Activated naive CD8-positive, alpha-beta T cell (primary cell): ENCODE data around the gene MAPK8IP1.

Experiments used
- H3K27ac Mint-ChIP-seq: one replicate; pipeline ENCODE4 v1.8.0; 2021; ENCODE audit warnings: mixed read lengths
- H3K27me3 Mint-ChIP-seq: one replicate; pipeline ENCODE4 v1.8.0; 2021; ENCODE audit warnings: mixed read lengths
- H3K36me3 Mint-ChIP-seq: one replicate; pipeline ENCODE4 v1.8.0; 2021; ENCODE audit warnings: mixed read lengths
- H3K4me1 Mint-ChIP-seq: one replicate; pipeline ENCODE4 v1.8.0; 2021; ENCODE audit warnings: low read depth, mixed read lengths
- H3K4me3 Mint-ChIP-seq: one replicate; pipeline ENCODE4 v1.8.0; 2021; ENCODE audit warnings: mild to moderate bottlenecking, mixed read lengths
- H3K9me3 Mint-ChIP-seq: one replicate; pipeline ENCODE4 v1.8.0; 2021; ENCODE audit warnings: low read depth, mixed read lengths

MAPK8IP1 gene

GRCh38 chr11:45853332-45854219, 31.9 kb upstream of the MAPK8IP1 start:
- Mint-ChIP-seq H3K27ac (no peak overlapping the region), H3K9me3 (no peaks in the 10 kb centered on the region), H3K4me1 (peaks cover 36% of the 10 kb centered on the region), H3K36me3 (peaks cover 8% of the 10 kb centered on the region), H3K4me3 (no peak overlapping the region), H3K27me3 (no peaks in the 10 kb centered on the region)

- Mint-ChIP-seq H3K4me3 (no peak overlapping the region), H3K36me3 (peaks cover 10% of the 10 kb centered on the region), H3K4me1 (peaks cover 25% of the 10 kb centered on the region), H3K27me3 (no peaks in the 10 kb centered on the region), H3K9me3 (no peaks in the 10 kb centered on the region), H3K27ac (no peak overlapping the region)
These were observed 30.1 kb upstream of the MAPK8IP1 start for GRCh38 chr11:45855308-45855707.

GRCh38 chr11:45856044-45856468, 29.4 kb upstream of the MAPK8IP1 start:
- H3K4me3 Mint-ChIP-seq, result no peak overlapping the region
- H3K27ac Mint-ChIP-seq, result no peak overlapping the region
- H3K9me3 Mint-ChIP-seq, result no peaks in the 10 kb centered on the region
- peaks cover 17% of the 10 kb centered on the region for H3K4me1 Mint-ChIP-seq
- H3K27me3 Mint-ChIP-seq, result no peaks in the 10 kb centered on the region
- peaks cover 10% of the 10 kb centered on the region for H3K36me3 Mint-ChIP-seq

- no peaks in the 10 kb centered on the region for H3K9me3 Mint-ChIP-seq
- peaks cover 10% of the 10 kb centered on the region for H3K36me3 Mint-ChIP-seq
- no peak overlapping the region for H3K4me3 Mint-ChIP-seq
- H3K27ac Mint-ChIP-seq, result no peak overlapping the region
- H3K4me1 Mint-ChIP-seq, result peaks cover 4% of the 10 kb centered on the region
- no peaks in the 10 kb centered on the region for H3K27me3 Mint-ChIP-seq
These were observed 27.4 kb upstream of the MAPK8IP1 start for GRCh38 chr11:45857961-45858474.

- Mint-ChIP-seq H3K4me1 (peaks cover 2% of the 10 kb centered on the region), H3K27ac (no peak overlapping the region), H3K36me3 (peaks cover 10% of the 10 kb centered on the region), H3K9me3 (no peaks in the 10 kb centered on the region), H3K27me3 (no peaks in the 10 kb centered on the region), H3K4me3 (no peak overlapping the region)
These were observed 26.6 kb upstream of the MAPK8IP1 start for GRCh38 chr11:45858751-45859398.

GRCh38 chr11:45859661-45860140, 25.8 kb upstream of the MAPK8IP1 start:
- Mint-ChIP-seq H3K9me3 (no peaks in the 10 kb centered on the region), H3K4me1 (peaks cover 2% of the 10 kb centered on the region), H3K36me3 (peaks cover 10% of the 10 kb centered on the region), H3K27ac (no peak overlapping the region), H3K4me3 (no peak overlapping the region), H3K27me3 (no peaks in the 10 kb centered on the region)

GRCh38 chr11:45860348-45860747, 25.1 kb upstream of the MAPK8IP1 start:
- Mint-ChIP-seq H3K4me1 (peaks cover 2% of the 10 kb centered on the region), H3K4me3 (no peak overlapping the region), H3K27me3 (no peaks in the 10 kb centered on the region), H3K27ac (no peak overlapping the region), H3K36me3 (peaks cover 10% of the 10 kb centered on the region), H3K9me3 (no peaks in the 10 kb centered on the region)

- H3K27ac Mint-ChIP-seq, result no peak overlapping the region
These were observed 24.5 kb upstream of the MAPK8IP1 start for GRCh38 chr11:45860764-45861510.

GRCh38 chr11:45864041-45864440, 21.4 kb upstream of the MAPK8IP1 start:
- no peaks in the 10 kb centered on the region for H3K27me3 Mint-ChIP-seq
- H3K9me3 Mint-ChIP-seq, result no peaks in the 10 kb centered on the region
- H3K27ac Mint-ChIP-seq, result no peak overlapping the region
- no peak overlapping the region for H3K4me3 Mint-ChIP-seq
- peaks cover 9% of the 10 kb centered on the region for H3K36me3 Mint-ChIP-seq
- H3K4me1 Mint-ChIP-seq, result no peaks in the 10 kb centered on the region

More at GRCh38 chr11:45860764-45861510, 24.5 kb upstream of the MAPK8IP1 start:
- H3K27me3 Mint-ChIP-seq, result no peaks in the 10 kb centered on the region
- no peak overlapping the region for H3K4me3 Mint-ChIP-seq
- H3K36me3 Mint-ChIP-seq, result peaks cover 10% of the 10 kb centered on the region
- no peaks in the 10 kb centered on the region for H3K9me3 Mint-ChIP-seq
- H3K4me1 Mint-ChIP-seq, result no peaks in the 10 kb centered on the region

GRCh38 chr11:45869551-45869950, 15.9 kb upstream of the MAPK8IP1 start:
- H3K9me3 Mint-ChIP-seq, result no peaks in the 10 kb centered on the region
- H3K4me3 Mint-ChIP-seq, result no peak overlapping the region
- no peaks in the 10 kb centered on the region for H3K4me1 Mint-ChIP-seq
- no peak overlapping the region for H3K27ac Mint-ChIP-seq
- no peaks in the 10 kb centered on the region for H3K27me3 Mint-ChIP-seq
- H3K36me3 Mint-ChIP-seq, result peaks cover 13% of the 10 kb centered on the region

GRCh38 chr11:45870706-45871105, 14.7 kb upstream of the MAPK8IP1 start:
- Mint-ChIP-seq H3K36me3 (peaks cover 18% of the 10 kb centered on the region), H3K27me3 (no peaks in the 10 kb centered on the region), H3K4me3 (no peak overlapping the region), H3K9me3 (no peaks in the 10 kb centered on the region), H3K27ac (no peak overlapping the region), H3K4me1 (no peaks in the 10 kb centered on the region)

GRCh38 chr11:45871638-45872037, 13.8 kb upstream of the MAPK8IP1 start:
- no peak overlapping the region for H3K27ac Mint-ChIP-seq
- H3K36me3 Mint-ChIP-seq, result peaks cover 19% of the 10 kb centered on the region
- no peaks in the 10 kb centered on the region for H3K9me3 Mint-ChIP-seq
- H3K4me1 Mint-ChIP-seq, result no peaks in the 10 kb centered on the region
- no peak overlapping the region for H3K4me3 Mint-ChIP-seq
- H3K27me3 Mint-ChIP-seq, result no peaks in the 10 kb centered on the region

- no peaks in the 10 kb centered on the region for H3K9me3 Mint-ChIP-seq
- H3K27ac Mint-ChIP-seq, result no peak overlapping the region
- no peaks in the 10 kb centered on the region for H3K27me3 Mint-ChIP-seq
- H3K36me3 Mint-ChIP-seq, result peaks cover 18% of the 10 kb centered on the region
- no peak overlapping the region for H3K4me3 Mint-ChIP-seq
- no peaks in the 10 kb centered on the region for H3K4me1 Mint-ChIP-seq
These were observed 12.6 kb upstream of the MAPK8IP1 start for GRCh38 chr11:45872651-45873356.

GRCh38 chr11:45876401-45876800, 9.1 kb upstream of the MAPK8IP1 start:
- Mint-ChIP-seq H3K4me1 (no peaks in the 10 kb centered on the region), H3K9me3 (no peaks in the 10 kb centered on the region), H3K27me3 (no peaks in the 10 kb centered on the region), H3K4me3 (no peak overlapping the region), H3K36me3 (peaks cover 25% of the 10 kb centered on the region), H3K27ac (no peak overlapping the region)
